ENCODE data around the gene SETD5. TPM values are rescaled to one million over a fixed set of nuclear protein-coding genes. Genes with fewer than 3 reads are reported as not detected.

SETD5 gene
- total RNA-seq, 1 donor from 2014 or later, result 161 TPM

- Mint-ChIP-seq H3K27ac (ENCODE audit: unreplicated experiment) (no peak overlapping the region), H3K4me1 (ENCODE audit: unreplicated experiment) (peaks cover 22% of the 10 kb centered on the region), H3K27me3 (ENCODE audit: unreplicated experiment) (no peaks in the 10 kb centered on the region), H3K36me3 (ENCODE audit: unreplicated experiment) (no peaks in the 10 kb centered on the region), H3K9me3 (ENCODE audit: unreplicated experiment) (no peaks in the 10 kb centered on the region), H3K4me3 (ENCODE audit: unreplicated experiment) (no peak overlapping the region)
- TF ChIP-seq CTCF (IDR thresholded peaks at IDR 0.05), result peak; percentile 91
- no peak for DNase-seq (ENCODE audit: extremely low spot score, unreplicated experiment)
These were observed 44.3 kb upstream of the SETD5 start for GRCh38 chr3:9352917-9353752.

- Mint-ChIP-seq H3K27me3 (ENCODE audit: unreplicated experiment) (no peaks in the 10 kb centered on the region), H3K4me3 (ENCODE audit: unreplicated experiment) (peak overlapping the region; percentile 93), H3K27ac (ENCODE audit: unreplicated experiment) (no peak overlapping the region), H3K9me3 (ENCODE audit: unreplicated experiment) (no peaks in the 10 kb centered on the region), H3K4me1 (ENCODE audit: unreplicated experiment) (peaks cover 13% of the 10 kb centered on the region), H3K36me3 (ENCODE audit: unreplicated experiment) (peaks cover 12% of the 10 kb centered on the region)
- DNase-seq (ENCODE audit: extremely low spot score, unreplicated experiment), result no peak
- no peak for TF ChIP-seq CTCF (IDR thresholded peaks at IDR 0.05)
These were observed 35.6 kb upstream of the SETD5 start for GRCh38 chr3:9361691-9362388.

DNA sequence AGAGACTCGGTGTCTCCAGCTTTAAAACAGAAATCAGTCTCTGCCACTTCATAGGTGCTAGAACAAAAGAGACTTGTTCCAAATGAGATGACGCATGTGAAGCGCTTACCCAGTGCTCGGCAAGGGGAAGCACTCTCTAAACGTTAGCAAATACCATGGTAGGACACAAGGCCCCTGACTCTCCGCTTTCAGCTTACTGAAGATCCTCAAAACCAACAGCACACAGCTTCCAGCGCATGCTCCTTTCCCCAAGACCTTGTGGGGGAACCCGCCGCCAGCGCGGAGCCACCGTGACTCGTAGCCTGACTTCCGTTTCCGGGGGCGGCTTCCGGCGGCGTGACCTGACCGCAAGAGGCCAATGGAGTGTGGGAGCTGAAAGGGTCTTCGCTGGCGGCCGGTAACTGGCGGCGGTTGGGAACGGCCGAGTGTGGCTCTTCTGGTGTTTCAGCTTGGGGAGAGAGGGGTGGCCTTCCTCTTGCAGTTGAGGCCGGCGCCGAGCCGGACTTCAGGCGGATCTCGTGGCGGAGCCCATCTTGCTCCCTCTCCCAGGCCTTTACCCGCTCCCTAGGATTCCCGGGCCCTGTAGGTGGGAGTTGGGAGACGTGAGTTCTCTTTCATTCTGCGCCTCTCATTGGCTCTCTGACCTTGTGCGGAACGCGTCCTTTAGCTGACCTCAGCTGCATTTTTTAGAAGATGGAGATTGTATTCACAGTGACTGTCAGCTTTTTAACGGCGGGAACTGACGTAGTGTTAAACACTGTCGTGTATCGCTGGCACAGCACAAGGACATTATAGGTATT is 34.5 kb upstream of the SETD5 start, which contains the start of gene THUMPD3:
Gene THUMPD3 (plus strand): TSS at position 324 of the 800 bp plus-strand sequence. CDS start 2,015 bp downstream, outside the sequence.
- H3K4me1 Mint-ChIP-seq (ENCODE audit: unreplicated experiment), result peaks cover 13% of the 10 kb centered on the region
- H3K4me3 Mint-ChIP-seq (ENCODE audit: unreplicated experiment), result peak within 1 kb of the TSS; percentile 93
- peak; percentile 94 for DNase-seq (ENCODE audit: extremely low spot score, unreplicated experiment)
- TF ChIP-seq CTCF (IDR thresholded peaks at IDR 0.05), result no peak
- H3K36me3 Mint-ChIP-seq (ENCODE audit: unreplicated experiment), result peaks cover 12% of the 10 kb centered on the region
- no peaks in the 10 kb centered on the region for H3K9me3 Mint-ChIP-seq (ENCODE audit: unreplicated experiment)
- peak within 1 kb of the TSS; percentile 99 for H3K27ac Mint-ChIP-seq (ENCODE audit: unreplicated experiment)
- no peaks in the 10 kb centered on the region for H3K27me3 Mint-ChIP-seq (ENCODE audit: unreplicated experiment)

GRCh38 chr3:9369508-9369907 is 27.9 kb upstream of the SETD5 start:
- Mint-ChIP-seq H3K27me3 (ENCODE audit: unreplicated experiment) (no peaks in the 10 kb centered on the region), H3K27ac (ENCODE audit: unreplicated experiment) (no peak overlapping the region), H3K9me3 (ENCODE audit: unreplicated experiment) (no peaks in the 10 kb centered on the region), H3K4me3 (ENCODE audit: unreplicated experiment) (no peak overlapping the region), H3K36me3 (ENCODE audit: unreplicated experiment) (peaks cover 46% of the 10 kb centered on the region), H3K4me1 (ENCODE audit: unreplicated experiment) (peaks cover 2% of the 10 kb centered on the region)
- no peak for TF ChIP-seq CTCF (IDR thresholded peaks at IDR 0.05)
- DNase-seq (ENCODE audit: extremely low spot score, unreplicated experiment), result no peak
